ENCODE results near the gene SGCG.
A peak's percentile ranks its signal among the peaks of the same experiment; 100 is the strongest.

The SGCG gene

GRCh38 chr13:23367907-23368306, 187.1 kb downstream of the SGCG start:
- Mint-ChIP-seq H3K4me1 (peaks cover 12% of the 10 kb centered on the region), H3K4me3 (no peak overlapping the region), H3K27ac (no peak overlapping the region), H3K36me3 (peaks cover 33% of the 10 kb centered on the region), H3K27me3 (no peaks in the 10 kb centered on the region), H3K9me3 (no peaks in the 10 kb centered on the region)
- ATAC-seq (ENCODE audit: low read depth) (no peak), DNase-seq (ENCODE audit: low spot score in 2 of 2) (no peak)

DNA sequence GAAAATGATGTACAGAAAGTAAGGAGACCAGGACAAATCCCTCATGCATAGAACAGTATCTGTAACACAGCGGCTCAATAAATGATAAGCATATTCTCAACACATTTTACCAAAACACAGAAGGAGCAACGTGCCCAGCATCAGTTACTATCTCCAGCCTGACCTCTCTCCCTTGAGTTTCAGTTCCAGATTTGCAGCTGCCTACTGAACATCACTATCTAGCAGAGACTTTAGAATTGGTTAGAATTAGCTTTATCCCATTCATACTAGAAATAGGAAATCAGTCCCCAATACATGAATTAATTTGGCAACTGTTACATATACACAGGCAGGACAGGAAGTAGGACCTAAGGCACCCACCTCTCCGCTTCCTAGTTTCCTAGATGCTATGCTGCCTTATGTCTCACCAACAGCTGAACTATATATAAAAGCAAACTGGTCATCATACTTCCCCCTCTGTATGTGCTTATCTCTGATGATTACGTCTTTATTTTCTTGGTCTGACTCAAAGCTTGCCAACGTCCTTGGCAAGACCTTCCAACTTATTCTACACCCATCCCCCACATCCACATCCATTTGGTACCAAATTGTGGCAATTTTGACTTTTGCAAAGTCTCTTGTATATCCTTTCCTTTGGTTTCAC, 191.6 kb downstream of the SGCG start:
- peak overlapping the region; percentile 45 for H3K4me3 Mint-ChIP-seq
- H3K4me1 Mint-ChIP-seq, result peaks cover 19% of the 10 kb centered on the region
- H3K9me3 Mint-ChIP-seq, result no peaks in the 10 kb centered on the region
- DNase-seq (ENCODE audit: low spot score in 2 of 2), result no peak
- ATAC-seq (ENCODE audit: low read depth), result no peak
- H3K36me3 Mint-ChIP-seq, result peaks cover 13% of the 10 kb centered on the region
- H3K27me3 Mint-ChIP-seq, result no peaks in the 10 kb centered on the region
- peak overlapping the region; percentile 5 for H3K27ac Mint-ChIP-seq
